ENCODE data around the gene HEXD. TPM values are rescaled to one million over a fixed set of nuclear protein-coding genes. Genes with fewer than 3 reads are reported as not detected.
"Not testable (repeated sequence)": the region's sequence is repeated elsewhere in the genome, so short reads cannot be mapped to it uniquely, and the experiment has no call there.

HEXD gene
- total RNA-seq, 1 experiment from 2014 or later, result 30.0 TPM

DNA sequence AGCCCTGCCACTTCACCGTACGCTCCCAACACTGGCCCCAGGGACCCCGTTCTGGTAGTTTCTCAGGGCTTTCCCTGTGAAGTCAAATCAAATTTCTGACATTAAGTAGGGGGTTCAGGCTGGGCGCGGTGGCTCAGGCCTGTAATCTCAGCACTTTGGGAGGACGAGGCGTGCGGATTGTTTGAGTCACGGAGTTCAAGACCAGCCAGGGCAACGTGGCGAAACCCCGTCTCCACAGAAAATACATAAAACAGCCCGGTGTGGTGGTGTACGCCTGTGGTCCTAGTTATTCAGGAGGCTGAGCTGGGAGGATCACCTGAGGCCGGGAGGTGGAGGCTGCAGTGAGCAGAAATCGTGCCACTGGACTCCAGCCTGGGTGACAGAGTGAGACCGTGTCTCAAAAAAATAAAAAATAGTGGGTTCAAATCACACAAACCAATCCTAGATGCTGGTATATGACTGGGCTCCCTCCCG, 31.8 kb downstream of the HEXD start:
- H3K79me2 ChIP-seq (ENCODE audit: low read depth), result peaks cover 10% of the 10 kb centered on the region; the same call in 1 of the 2 replicates
- no peaks in the 10 kb centered on the region for H3F3A ChIP-seq (ENCODE audit: insufficient read depth, low read depth)
- intact Hi-C loops (cut with micrococcal nuclease; ENCODE audit: unreplicated experiment), result no loop called here
- H2AFZ ChIP-seq, result peak overlapping the region; percentile 84
- BruUV-seq (replicated peaks), result no TSS peak
- peaks cover 12% of the 10 kb centered on the region; the same call in 1 of the 2 replicates for H3K4me1 ChIP-seq (replicated peaks; ENCODE audit: insufficient read depth)
- no peak for TF ChIP-seq EZH2 (IDR thresholded peaks at IDR 0.05; ENCODE audit: low read depth)
- TF ChIP-seq, protein P1, sequence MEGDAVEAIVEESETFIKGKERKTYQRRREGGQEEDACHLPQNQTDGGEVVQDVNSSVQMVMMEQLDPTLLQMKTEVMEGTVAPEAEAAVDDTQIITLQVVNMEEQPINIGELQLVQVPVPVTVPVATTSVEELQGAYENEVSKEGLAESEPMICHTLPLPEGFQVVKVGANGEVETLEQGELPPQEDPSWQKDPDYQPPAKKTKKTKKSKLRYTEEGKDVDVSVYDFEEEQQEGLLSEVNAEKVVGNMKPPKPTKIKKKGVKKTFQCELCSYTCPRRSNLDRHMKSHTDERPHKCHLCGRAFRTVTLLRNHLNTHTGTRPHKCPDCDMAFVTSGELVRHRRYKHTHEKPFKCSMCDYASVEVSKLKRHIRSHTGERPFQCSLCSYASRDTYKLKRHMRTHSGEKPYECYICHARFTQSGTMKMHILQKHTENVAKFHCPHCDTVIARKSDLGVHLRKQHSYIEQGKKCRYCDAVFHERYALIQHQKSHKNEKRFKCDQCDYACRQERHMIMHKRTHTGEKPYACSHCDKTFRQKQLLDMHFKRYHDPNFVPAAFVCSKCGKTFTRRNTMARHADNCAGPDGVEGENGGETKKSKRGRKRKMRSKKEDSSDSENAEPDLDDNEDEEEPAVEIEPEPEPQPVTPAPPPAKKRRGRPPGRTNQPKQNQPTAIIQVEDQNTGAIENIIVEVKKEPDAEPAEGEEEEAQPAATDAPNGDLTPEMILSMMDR (conservative IDR thresholded peaks at IDR 0.05), result no peak
- no peak overlapping the region for H3K27ac ChIP-seq
- no peaks in the 10 kb centered on the region for H3K9me3 ChIP-seq (ENCODE audit: insufficient read depth, low read depth)
- peak overlapping the region; percentile 94 for H3K4me3 ChIP-seq
- H3K4me2 ChIP-seq, result peak overlapping the region; percentile 80
- DNase-seq, result no peak
- H3K9me2 ChIP-seq (ENCODE audit: insufficient read depth), result no peaks in the 10 kb centered on the region
- no peaks in the 10 kb centered on the region for H3K36me3 ChIP-seq (ENCODE audit: low read depth)
- H3K27me3 ChIP-seq (ENCODE audit: insufficient read depth, low read depth), result no peaks in the 10 kb centered on the region
- ChIA-PET CTCF (interaction anchor here (0.6 kb wide), 1 partner anchor 67 kb away, joined by 6 read pairs; no protein-coding TSS in a partner anchor), POLR2A (ENCODE audit: unreplicated experiment) (no interaction called here)
- no peaks in the 10 kb centered on the region for H4K20me1 ChIP-seq (ENCODE audit: insufficient read depth)

DNA sequence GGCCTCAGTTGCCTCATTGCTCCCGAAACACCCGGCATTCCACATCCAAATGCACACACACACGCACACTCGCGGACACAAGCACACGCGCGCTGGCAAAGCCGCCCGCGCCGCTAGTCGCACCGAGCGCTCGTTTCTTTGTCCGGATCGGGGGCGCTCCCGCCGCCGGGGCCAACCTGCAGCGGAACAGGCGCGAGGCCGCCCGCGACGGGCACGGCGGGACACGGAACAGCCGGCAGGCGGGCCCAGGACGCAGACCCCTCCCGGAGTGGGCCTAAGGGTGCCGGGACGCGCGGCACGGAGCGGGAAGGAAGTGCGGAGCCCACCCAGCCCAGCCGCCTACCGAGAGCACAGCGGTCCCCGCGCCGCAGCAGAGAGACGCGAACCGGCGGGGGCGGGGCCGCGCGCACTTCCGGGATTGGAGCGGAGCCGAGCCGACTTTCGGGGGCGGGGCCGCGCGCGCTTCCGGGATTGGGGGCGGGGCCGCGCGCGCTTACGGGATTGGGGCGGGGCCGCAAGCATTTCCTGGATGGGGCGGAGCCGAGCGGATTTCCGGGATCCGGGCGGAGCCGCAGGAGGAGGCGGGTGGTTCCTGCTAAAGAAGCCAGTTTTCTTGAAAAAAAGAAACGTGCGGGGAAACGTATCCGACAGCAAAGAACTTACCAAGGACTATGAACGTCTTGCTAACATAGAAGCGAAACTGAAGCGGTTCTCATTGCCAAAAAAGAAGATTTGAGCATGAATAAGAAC, 32.4 kb downstream of the HEXD start, which contains the start of gene CYBC1:
CYBC1 (minus strand) TSS at position 396 of the 750 bp plus-strand sequence. CDS start 1,498 bp downstream, outside the sequence.
- H3F3A ChIP-seq (ENCODE audit: insufficient read depth, low read depth), result no peaks in the 10 kb centered on the region
- peaks cover 12% of the 10 kb centered on the region; the same call in 1 of the 2 replicates for H3K4me1 ChIP-seq (replicated peaks; ENCODE audit: insufficient read depth)
- H3K27me3 ChIP-seq (ENCODE audit: insufficient read depth, low read depth), result no peaks in the 10 kb centered on the region
- TSS peak; percentile 75 for BruUV-seq (replicated peaks)
- POLR2A ChIA-PET (ENCODE audit: unreplicated experiment), result no interaction called here
- H3K4me2 ChIP-seq, result peak within 1 kb of the TSS; percentile 98
- peak within 1 kb of the TSS; percentile 84 for H2AFZ ChIP-seq
- no peaks in the 10 kb centered on the region for H3K9me3 ChIP-seq (ENCODE audit: insufficient read depth, low read depth)
- CTCF ChIA-PET, result interaction anchor here (0.6 kb wide), 1 partner anchor 66 kb away, joined by 6 read pairs; no protein-coding TSS in a partner anchor
- no peaks in the 10 kb centered on the region for H3K9me2 ChIP-seq (ENCODE audit: insufficient read depth)
- TF ChIP-seq EZH2 (IDR thresholded peaks at IDR 0.05; ENCODE audit: low read depth), result no peak
- TF ChIP-seq, protein P1 (conservative IDR thresholded peaks at IDR 0.05), result no peak
- peak within 1 kb of the TSS; percentile 94 for H3K4me3 ChIP-seq
- peak within 1 kb of the TSS; percentile 43; the same call in 1 of the 2 replicates for H3K27ac ChIP-seq
- no peaks in the 10 kb centered on the region for H3K36me3 ChIP-seq (ENCODE audit: low read depth)
- intact Hi-C loops (cut with micrococcal nuclease; ENCODE audit: unreplicated experiment), result no loop called here
- DNase-seq, result peak; percentile 65 to 90
- H3K79me2 ChIP-seq (ENCODE audit: low read depth), result peaks cover 10% of the 10 kb centered on the region; the same call in 1 of the 2 replicates
- no peaks in the 10 kb centered on the region for H4K20me1 ChIP-seq (ENCODE audit: insufficient read depth)

DNA sequence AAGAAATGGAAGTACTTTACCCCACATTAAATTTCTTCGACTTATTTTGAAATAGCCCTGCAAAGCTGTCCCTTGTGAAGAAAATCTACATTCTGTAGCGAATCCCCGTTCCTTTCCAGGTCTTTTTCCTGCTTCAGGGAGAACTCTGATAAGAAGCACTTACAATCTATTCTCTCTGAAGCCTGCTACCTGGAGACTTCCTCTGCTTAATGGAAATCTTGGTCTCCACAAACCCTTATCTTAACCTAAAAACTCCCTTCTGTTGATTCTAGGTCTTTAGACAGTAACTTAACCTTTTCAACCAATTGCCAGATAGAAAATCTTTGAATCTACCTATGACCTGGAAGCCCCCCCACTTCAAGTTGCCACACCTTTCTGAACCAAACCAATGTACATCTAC, 34.0 kb downstream of the HEXD start:
- no peaks in the 10 kb centered on the region for H3K9me3 ChIP-seq (ENCODE audit: insufficient read depth, low read depth)
- ChIA-PET POLR2A (ENCODE audit: unreplicated experiment) (no interaction called here), CTCF (no interaction called here)
- H2AFZ ChIP-seq, result no peak overlapping the region
- intact Hi-C loops (cut with micrococcal nuclease; ENCODE audit: unreplicated experiment), result no loop called here
- H3K36me3 ChIP-seq (ENCODE audit: low read depth), result no peaks in the 10 kb centered on the region
- H3F3A ChIP-seq (ENCODE audit: insufficient read depth, low read depth), result peaks cover 1% of the 10 kb centered on the region; the same call in 1 of the 2 replicates
- no TSS peak for BruUV-seq (replicated peaks)
- no peaks in the 10 kb centered on the region for H3K9me2 ChIP-seq (ENCODE audit: insufficient read depth)
- no peak overlapping the region for H3K27ac ChIP-seq
- DNase-seq, result no peak
- no peak overlapping the region for H3K4me3 ChIP-seq
- TF ChIP-seq EZH2 (IDR thresholded peaks at IDR 0.05; ENCODE audit: low read depth), result no peak
- TF ChIP-seq, protein P1 (conservative IDR thresholded peaks at IDR 0.05), result no peak
- peaks cover 10% of the 10 kb centered on the region; the same call in 1 of the 2 replicates for H3K79me2 ChIP-seq (ENCODE audit: low read depth)
- no peaks in the 10 kb centered on the region for H3K27me3 ChIP-seq (ENCODE audit: insufficient read depth, low read depth)
- no peaks in the 10 kb centered on the region for H4K20me1 ChIP-seq (ENCODE audit: insufficient read depth)
- peaks cover 14% of the 10 kb centered on the region for H3K4me1 ChIP-seq (replicated peaks; ENCODE audit: insufficient read depth)
- no peak overlapping the region for H3K4me2 ChIP-seq

DNA sequence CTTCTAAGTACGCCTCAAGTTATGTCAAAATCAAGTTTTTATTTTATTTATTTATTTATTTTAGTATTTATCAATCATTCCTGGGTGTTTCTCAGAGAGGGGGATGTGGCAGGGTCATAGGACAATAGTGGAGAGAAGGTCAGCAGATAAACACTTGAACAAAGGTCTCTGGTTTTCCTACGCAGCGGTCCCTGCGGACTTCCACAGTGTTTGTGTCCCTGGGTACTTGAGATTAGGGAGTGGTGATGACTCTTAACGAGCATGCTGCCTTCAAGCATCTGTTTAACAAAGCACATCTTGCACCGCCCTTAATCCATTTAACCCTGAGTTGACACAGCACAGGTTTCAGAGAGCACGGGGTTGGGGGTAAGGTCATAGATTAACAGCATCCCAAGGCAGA, 35.0 kb downstream of the HEXD start:
- intact Hi-C loops (cut with micrococcal nuclease; ENCODE audit: unreplicated experiment); CTCF ChIA-PET: not testable (repeated sequence)

DNA sequence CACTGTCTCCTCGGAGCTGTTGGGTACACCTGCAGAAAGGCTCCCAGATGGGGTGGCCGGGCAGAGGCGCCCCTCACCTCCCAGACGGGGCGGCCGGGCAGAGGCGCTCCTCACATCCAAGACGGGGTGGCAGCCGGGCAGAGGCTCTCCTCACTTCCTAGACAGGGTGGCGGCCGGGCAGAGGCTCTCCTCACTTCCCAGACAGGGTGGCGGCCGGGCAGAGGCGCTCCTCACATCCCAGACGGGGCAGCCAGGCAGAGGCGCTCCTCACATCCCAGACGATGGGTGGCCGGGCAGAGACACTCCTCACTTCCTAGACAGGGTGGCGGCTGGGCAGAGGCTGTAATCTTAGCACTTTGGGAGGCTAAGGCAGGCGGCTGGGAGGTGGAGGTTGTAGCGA, 35.6 kb downstream of the HEXD start:
- H3K4me3 ChIP-seq; intact Hi-C loops (cut with micrococcal nuclease; ENCODE audit: unreplicated experiment); H3K27me3 ChIP-seq (ENCODE audit: insufficient read depth, low read depth); H2AFZ ChIP-seq; H4K20me1 ChIP-seq (ENCODE audit: insufficient read depth); CTCF ChIA-PET; H3K27ac ChIP-seq; H3K4me2 ChIP-seq; H3K9me3 ChIP-seq (ENCODE audit: insufficient read depth, low read depth); DNase-seq; POLR2A ChIA-PET (ENCODE audit: unreplicated experiment); H3F3A ChIP-seq (ENCODE audit: insufficient read depth, low read depth); H3K36me3 ChIP-seq (ENCODE audit: low read depth); H3K9me2 ChIP-seq (ENCODE audit: insufficient read depth); BruUV-seq (replicated peaks): not testable (repeated sequence)
- Histone ChIP-seq H3K4me1 (replicated peaks; ENCODE audit: insufficient read depth) (peaks cover 20% of the 10 kb centered on the region), H3K79me2 (ENCODE audit: low read depth) (peaks cover 10% of the 10 kb centered on the region; the same call in 1 of the 2 replicates)

More for the DNA sequence above, 35.0 kb downstream of the HEXD start:
- H3K27me3 ChIP-seq (ENCODE audit: insufficient read depth, low read depth); H3K36me3 ChIP-seq (ENCODE audit: low read depth); H3K4me3 ChIP-seq; H2AFZ ChIP-seq; H3K9me3 ChIP-seq (ENCODE audit: insufficient read depth, low read depth); BruUV-seq (replicated peaks); H3K9me2 ChIP-seq (ENCODE audit: insufficient read depth); H3K27ac ChIP-seq; H4K20me1 ChIP-seq (ENCODE audit: insufficient read depth); H3F3A ChIP-seq (ENCODE audit: insufficient read depth, low read depth); POLR2A ChIA-PET (ENCODE audit: unreplicated experiment); DNase-seq; H3K4me2 ChIP-seq: not testable (repeated sequence)
- Histone ChIP-seq H3K4me1 (replicated peaks; ENCODE audit: insufficient read depth) (peaks cover 20% of the 10 kb centered on the region), H3K79me2 (ENCODE audit: low read depth) (peaks cover 10% of the 10 kb centered on the region; the same call in 1 of the 2 replicates)
